Measurements from ENCODE around the gene TANGO2. TPM values are rescaled to one million over a fixed set of nuclear protein-coding genes. Genes with fewer than 3 reads are reported as not detected.

TANGO2 gene
- total and polyA plus RNA-seq, 9 of the 15 experiments (the other 6 are each of a cell fraction or from before 2014, with no cell fraction given), result 15.5 to 94.9 (median 70.1) TPM

- TF ChIP-seq ZNF239 (CRISPR knock-in tag; IDR thresholded peaks at IDR 0.05), result no peak
- peak; percentile 32 for TF ChIP-seq NEUROD1 (IDR thresholded peaks at IDR 0.05; ENCODE audit: borderline replicate concordance, low read depth, low read length, partially characterized antibody)
- TF ChIP-seq E2F6 (IDR thresholded peaks at IDR 0.05; ENCODE audit: borderline replicate concordance in 1 of 2, extremely low read depth in 1 of 2, insufficient read depth in 1 of 2, insufficient read length in 1 of 2, low read depth in 1 of 2, low read length in 1 of 2, poor library complexity in 1 of 2, severe bottlenecking in 1 of 2), result peak; percentile 2 to 39
- peak; percentile 64 for TF ChIP-seq CBFA2T2 (conservative IDR thresholded peaks at IDR 0.05)
- peak; percentile 77; the same call in 1 of the 2 replicates for TF ChIP-seq ZBTB26 (CRISPR knock-in tag; IDR thresholded peaks at IDR 0.05)
- peak in 1 of 2 experiments; percentile 42; a peak in 1 of 4 replicates for TF ChIP-seq ARNT (IDR thresholded peaks at IDR 0.05)
- peak; percentile 17; the same call in 1 of the 2 replicates for TF ChIP-seq ZKSCAN1 (IDR thresholded peaks at IDR 0.05; ENCODE audit: low read depth, low read length)
- TF ChIP-seq E4F1 (CRISPR knock-in tag; IDR thresholded peaks at IDR 0.05; ENCODE audit: borderline replicate concordance), result no peak
- no peak for TF ChIP-seq KLF6 (CRISPR knock-in tag; IDR thresholded peaks at IDR 0.05; ENCODE audit: borderline replicate concordance)
- peak; percentile 30 for TF ChIP-seq ZNF280A (IDR thresholded peaks at IDR 0.05; ENCODE audit: low read depth, partially characterized antibody)
- peak; percentile 97 for TF ChIP-seq SETDB1 (IDR thresholded peaks at IDR 0.05; ENCODE audit: low read length)
- TF ChIP-seq ZBTB7A (IDR thresholded peaks at IDR 0.05; ENCODE audit: borderline replicate concordance, control insufficient read depth, low read depth, low read length), result peak; percentile 91
- peak; percentile 27 for TF ChIP-seq TAF1 (IDR thresholded peaks at IDR 0.05; ENCODE audit: control insufficient read depth, extremely low read depth, insufficient read depth, low read length, severe bottlenecking)
- peak in 1 of 2 experiments; percentile 83; a peak in 2 of 4 replicates for TF ChIP-seq SRF (CRISPR knock-in tag; IDR thresholded peaks at IDR 0.05)
- 0 out of 2 replicates have a peak, but pooled peaks have one; percentile 14 for TF ChIP-seq KLF1 (tag; IDR thresholded peaks at IDR 0.05)
- no peak for TF ChIP-seq MAX (CRISPR knock-in tag; IDR thresholded peaks at IDR 0.05)
- peak; percentile 63; the same call in 1 of the 2 replicates for TF ChIP-seq TAL1 (IDR thresholded peaks at IDR 0.05)
- peak; percentile 18; the same call in 1 of the 2 replicates for TF ChIP-seq MAFK (IDR thresholded peaks at IDR 0.05; ENCODE audit: low read length)
- TF ChIP-seq CBFA2T3 (IDR thresholded peaks at IDR 0.05), result peak; percentile 87
- no peak for TF ChIP-seq ARID2 (IDR thresholded peaks at IDR 0.05)
Observed at GRCh38 chr22:19974935-19975706, 45.8 kb upstream of the TANGO2 start (continued).

Measured in K562 (cell line).